ENCODE measurements around the gene ST3GAL5.

The ST3GAL5 gene

GRCh38 chr2:85806358-85807118 lies 82.3 kb downstream of the ST3GAL5 start:
- DNase-seq (ENCODE audit: low read depth in 2 of 2): no peak

DNA sequence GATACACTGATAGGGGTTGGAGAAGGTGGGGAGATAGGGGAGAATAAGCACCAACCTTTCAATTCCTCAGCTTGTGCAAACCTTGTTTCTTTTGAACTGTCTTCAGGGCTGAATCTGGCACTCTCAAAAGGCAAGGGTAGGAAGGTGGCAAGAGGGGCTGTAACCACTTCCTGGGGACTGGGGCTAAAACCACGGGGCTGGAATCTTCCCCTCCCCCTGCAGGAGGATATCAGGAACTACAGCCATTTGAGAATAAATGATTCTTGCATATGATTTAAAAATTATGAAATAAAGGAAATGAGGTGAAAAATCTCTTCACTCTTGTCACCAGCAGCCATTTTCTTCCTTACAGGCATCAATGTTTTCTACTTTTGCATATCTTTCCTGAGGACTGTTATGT lies 84.2 kb downstream of the ST3GAL5 start:
- DNase-seq (ENCODE audit: low read depth in 2 of 2): no peak

GRCh38 chr2:85803704-85804425 lies 84.9 kb downstream of the ST3GAL5 start:
- no peak for DNase-seq (ENCODE audit: low read depth in 2 of 2)

GRCh38 chr2:85802354-85803103 lies 86.3 kb downstream of the ST3GAL5 start:
- DNase-seq (ENCODE audit: low read depth in 2 of 2): no peak

GRCh38 chr2:85801871-85802270 lies 86.9 kb downstream of the ST3GAL5 start:
- DNase-seq (ENCODE audit: low read depth in 2 of 2): no peak

DNA sequence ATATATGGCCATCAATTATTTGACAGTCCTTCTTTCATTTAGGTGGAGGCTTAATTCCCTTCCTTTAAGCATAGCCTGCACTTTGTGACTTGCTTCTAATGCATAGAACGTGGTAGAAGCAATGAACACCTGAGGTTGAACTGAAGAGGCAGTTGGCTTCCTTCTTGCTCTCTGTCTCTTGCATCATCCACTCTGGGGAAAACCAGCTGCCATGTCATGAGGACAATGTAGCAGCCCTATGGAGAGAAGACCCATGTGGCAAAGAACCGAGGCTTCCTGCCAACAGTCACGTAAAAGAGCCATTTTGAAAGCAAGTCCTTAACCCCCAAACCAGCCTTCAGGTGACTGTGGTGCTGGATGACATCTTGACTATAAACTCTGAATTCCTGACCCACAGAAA lies 88.2 kb downstream of the ST3GAL5 start:
- no peak for DNase-seq (ENCODE audit: low read depth in 2 of 2)

DNA sequence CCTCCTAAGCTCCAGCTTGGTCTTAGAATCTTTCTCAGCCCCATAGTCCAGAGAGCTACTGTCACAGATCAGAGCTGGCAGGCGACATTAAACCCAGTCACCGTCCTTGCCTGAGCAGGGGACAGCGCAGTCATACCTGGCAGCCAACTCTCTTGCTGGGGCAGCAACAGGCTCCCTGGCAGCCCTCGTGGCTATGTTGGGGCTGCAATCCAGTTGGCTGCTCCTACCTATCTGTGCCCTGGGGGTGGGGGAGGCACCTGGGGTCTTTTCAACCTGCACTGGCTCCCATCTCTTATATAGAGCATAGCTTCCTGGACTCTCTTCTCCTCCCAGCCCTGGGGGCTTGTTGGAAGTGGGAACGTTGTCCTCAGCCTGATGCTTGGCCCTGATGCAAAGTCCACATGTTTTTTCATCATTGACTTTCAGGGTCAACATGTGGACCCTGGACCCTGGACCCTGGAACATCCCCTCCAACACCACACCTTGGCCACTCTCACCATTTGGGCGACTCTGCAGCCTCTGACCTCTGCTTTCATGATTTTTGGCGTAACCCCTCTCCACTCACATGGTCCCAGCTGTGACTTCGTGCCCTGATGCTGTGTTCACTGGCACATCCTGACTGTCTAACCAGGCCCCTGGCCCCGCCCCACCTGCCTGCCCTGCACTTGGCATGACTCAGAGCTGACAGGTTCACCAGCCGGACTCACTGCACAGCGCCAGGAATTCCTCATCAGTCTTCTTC lies 89.4 kb downstream of the ST3GAL5 start:
- no peak for DNase-seq (ENCODE audit: low read depth in 2 of 2)

DNA sequence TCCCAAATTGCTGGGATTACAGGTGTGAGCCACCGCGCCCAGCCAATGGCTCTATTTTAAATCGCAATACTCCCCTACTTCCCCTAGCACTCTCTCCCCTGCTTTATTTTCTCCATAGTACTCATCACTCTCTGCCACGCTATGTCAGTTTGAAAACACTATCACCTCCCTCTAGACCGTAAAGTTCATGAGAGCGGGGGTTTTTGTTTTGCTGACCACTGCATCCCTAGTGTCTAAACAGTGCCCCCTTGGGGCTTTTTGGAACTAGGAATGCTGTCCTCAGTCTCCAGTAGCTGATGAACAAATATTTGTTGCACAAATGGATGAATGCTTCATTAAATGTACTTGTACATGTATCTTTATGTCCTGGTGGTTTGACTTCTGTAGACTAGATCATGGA lies 90.9 kb downstream of the ST3GAL5 start:
- no peak for DNase-seq (ENCODE audit: low read depth in 2 of 2)

- no peak for DNase-seq (ENCODE audit: low read depth in 2 of 2)
Observed at GRCh38 chr2:85797263-85797660, 91.5 kb downstream of the ST3GAL5 start.

- no peak for DNase-seq (ENCODE audit: low read depth in 2 of 2)
Observed at GRCh38 chr2:85796341-85797262, 92.2 kb downstream of the ST3GAL5 start.

DNA sequence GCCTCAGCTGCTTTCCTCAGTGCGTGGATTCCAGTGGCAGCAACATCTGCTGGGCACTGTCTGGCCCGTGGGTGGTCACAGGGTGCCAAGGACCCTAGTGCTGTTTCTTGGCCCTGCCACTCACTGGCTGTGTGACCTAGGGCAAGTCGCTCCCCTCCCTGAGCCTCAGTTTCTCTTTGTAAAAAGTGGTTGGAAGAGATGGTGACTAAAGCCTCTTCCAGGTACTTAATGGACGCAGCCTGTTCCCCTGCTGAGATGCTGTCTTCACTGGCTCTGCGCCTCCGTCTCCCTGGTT lies 92.8 kb downstream of the ST3GAL5 start:
- DNase-seq (ENCODE audit: low read depth in 2 of 2): no peak

DNA sequence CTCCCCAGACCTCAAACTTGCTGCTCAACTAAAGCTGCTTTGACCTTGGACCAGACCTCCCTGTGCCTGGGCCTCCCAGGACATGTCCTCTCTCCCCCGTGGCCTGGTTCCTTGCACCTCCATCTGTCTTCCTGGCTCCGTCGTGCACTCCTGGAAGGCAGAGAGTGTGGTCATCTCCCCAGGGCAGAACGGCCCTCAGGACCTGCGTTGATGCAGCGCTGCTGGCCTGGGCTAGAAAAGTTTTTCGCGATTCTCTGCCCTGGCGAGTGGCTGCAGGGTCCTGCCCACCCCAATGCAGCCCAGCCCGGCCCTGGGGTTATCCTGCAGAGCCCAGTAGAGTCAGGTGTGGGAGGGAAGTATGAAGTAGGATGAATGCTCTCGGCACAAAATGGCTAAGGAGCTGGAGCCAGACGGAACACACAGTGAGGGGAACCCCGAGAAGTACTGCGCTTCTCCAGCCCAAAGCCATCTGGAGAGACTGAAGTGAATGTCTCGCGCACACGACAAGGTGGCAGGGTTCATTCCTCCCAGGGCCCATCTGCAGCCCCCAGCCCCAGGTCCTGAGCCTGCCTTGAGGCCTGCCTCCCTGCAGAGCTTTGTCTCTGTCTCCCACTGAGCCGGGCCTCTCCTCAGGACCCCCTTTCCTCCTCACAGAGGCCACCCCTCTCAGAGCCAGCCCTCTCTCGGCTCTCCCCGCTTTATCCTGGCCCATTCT lies 93.3 kb downstream of the ST3GAL5 start:
- no peak for DNase-seq (ENCODE audit: low read depth in 2 of 2)

DNA sequence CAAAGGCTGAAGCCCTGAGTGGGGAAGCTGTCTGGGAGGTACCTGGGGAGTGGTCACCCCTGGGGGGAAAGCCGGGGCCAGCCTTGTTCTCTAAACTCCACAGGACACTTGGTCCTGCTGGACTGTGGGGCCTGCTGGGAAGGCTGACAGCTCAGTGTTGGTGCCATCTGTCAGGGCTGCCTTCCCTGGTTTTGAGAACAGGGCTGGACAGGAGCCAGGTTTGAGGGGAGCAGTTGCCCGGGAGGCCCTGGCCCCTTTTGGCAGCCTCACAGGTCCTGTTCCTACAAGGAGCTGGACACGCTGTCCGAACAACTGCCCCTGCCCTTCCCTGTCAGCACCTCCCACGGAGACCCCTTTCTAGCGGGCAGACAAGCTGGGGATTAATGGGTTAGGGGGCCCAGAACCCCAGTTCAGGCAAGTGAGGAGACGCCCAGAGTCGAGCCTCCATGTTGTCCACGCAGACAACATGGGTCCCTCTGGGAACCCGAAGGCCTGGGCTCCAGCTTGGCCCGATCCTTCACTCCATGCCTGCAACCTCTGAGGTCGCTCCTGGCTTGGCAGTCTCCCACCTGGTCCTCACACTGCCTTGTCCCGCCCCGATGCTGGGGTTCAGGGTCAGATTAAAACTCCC lies 94.2 kb downstream of the ST3GAL5 start:
- no peak for DNase-seq (ENCODE audit: low read depth in 2 of 2)

- DNase-seq (ENCODE audit: low read depth in 2 of 2): no peak
Observed at GRCh38 chr2:85794038-85794441, 94.8 kb downstream of the ST3GAL5 start.

DNA sequence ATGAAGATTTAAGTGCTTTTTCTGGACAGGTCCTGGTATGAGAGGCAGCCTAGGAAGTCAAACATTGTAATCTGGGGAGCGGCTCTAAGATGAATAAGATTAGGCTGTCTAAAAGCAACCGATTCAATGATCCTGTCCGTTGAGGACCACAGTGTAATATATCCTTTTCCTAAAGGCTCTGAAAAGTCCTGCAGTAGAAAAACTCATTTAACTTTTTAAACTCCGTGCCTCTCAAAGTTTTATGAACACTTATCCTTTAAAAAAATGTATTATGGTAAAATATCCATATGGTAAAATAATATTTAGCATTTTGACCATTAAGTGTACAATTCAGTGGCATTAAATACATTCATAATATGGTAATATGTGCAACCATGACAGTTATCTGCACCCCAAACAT lies 95.2 kb downstream of the ST3GAL5 start:
- DNase-seq (ENCODE audit: low read depth in 2 of 2): no peak

- no peak for DNase-seq (ENCODE audit: low read depth in 2 of 2)
Observed at GRCh38 chr2:85792783-85793441, 95.9 kb downstream of the ST3GAL5 start.

GRCh38 chr2:85791704-85792565 lies 96.9 kb downstream of the ST3GAL5 start:
- DNase-seq (ENCODE audit: low read depth in 2 of 2): no peak

DNA sequence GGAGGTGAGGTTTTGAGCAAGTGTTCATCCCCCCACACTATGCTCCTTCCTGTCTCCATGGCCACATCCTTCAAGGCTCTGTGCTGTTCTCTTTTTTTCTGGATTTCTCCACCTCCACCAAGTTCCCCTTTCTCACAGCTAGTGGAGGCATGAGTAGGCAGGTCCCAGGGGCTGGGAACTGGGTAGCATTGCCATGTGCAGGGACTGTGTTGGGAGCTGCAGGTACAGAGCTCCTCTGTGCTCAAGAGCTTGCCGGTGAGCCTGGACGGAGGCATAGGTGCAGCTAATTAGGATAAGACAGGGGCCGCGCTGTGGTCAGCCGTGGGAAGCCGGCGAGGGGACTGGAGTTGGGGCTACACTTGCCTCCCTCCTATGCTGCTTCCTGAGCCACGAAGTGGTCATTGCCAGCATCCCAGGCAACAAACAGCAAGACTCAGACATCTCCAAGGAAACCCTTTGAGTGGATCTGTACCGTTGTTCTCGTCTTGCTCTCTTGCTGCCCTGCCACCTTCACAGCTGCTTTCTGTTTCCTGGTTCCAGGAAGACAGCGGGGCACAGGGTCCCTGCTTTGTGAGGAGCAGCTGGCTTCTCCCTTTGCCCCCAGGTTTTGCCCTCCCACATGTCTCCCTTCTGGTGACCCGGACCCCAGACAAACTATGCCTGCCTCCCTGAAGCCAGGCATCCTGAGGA lies 98.1 kb downstream of the ST3GAL5 start:
- DNase-seq (ENCODE audit: low read depth in 2 of 2): no peak
